Measurements from ENCODE around the gene LRRC8B.

Gene LRRC8B

DNA sequence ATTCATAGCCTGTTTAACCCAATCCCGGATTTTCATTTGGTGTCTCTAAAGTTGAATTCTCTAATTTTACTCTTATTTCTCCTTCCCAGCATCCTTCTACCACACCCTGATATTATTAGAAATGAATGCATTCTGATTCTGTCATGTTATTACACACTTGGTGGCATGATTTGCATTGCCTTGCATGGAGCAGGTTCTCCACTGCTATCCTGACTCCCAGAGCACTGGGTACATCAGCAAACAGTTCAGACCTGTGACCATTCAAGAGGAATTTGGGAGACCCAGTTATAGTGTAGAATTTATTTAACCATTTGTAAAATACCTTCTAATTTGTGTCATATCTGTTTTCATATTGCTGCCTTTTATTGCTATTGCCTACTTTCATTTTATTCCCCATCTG, 2.6 kb downstream of the LRRC8B start:
- no peak overlapping the region for H3K4me3 ChIP-seq (ENCODE audit: low read length)
- DNase-seq (ENCODE audit: low read depth), result no peak

DNA sequence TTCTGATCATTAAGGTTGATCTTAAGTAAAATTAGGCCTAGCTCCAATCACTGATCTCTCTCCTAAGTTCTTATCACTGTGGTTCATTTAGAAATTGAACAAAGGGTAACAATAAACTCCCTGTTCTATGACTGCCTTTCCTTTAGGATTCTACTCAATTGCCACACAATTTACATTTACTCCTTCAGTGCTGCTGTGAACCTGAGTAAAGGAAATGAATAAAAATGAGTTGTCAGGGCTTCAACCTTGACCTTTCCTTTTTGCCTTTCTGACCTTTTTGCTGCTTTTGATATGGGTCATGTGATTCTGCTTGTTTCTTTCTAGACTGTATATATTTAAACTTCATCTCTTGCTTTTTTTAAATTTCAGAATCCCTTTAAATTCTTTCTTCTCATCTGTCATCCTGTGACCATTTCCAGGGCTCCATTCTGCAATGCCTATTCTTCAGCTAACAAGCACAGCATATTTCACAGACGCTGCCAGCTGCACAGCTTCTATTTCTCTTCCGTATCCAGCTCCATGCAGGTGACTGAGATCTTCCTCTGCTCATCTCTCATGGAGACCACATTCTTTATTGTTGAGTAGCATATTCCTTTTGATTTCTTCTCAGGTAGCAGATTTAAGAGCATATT, 3.2 kb downstream of the LRRC8B start:
- H3K4me3 ChIP-seq (ENCODE audit: low read length), result no peak overlapping the region
- DNase-seq (ENCODE audit: low read depth), result no peak
- TF ChIP-seq, protein P1, sequence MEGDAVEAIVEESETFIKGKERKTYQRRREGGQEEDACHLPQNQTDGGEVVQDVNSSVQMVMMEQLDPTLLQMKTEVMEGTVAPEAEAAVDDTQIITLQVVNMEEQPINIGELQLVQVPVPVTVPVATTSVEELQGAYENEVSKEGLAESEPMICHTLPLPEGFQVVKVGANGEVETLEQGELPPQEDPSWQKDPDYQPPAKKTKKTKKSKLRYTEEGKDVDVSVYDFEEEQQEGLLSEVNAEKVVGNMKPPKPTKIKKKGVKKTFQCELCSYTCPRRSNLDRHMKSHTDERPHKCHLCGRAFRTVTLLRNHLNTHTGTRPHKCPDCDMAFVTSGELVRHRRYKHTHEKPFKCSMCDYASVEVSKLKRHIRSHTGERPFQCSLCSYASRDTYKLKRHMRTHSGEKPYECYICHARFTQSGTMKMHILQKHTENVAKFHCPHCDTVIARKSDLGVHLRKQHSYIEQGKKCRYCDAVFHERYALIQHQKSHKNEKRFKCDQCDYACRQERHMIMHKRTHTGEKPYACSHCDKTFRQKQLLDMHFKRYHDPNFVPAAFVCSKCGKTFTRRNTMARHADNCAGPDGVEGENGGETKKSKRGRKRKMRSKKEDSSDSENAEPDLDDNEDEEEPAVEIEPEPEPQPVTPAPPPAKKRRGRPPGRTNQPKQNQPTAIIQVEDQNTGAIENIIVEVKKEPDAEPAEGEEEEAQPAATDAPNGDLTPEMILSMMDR (conservative IDR thresholded peaks at IDR 0.05; ENCODE audit: low read length), result no peak

More for the DNA sequence above, 2.6 kb downstream of the LRRC8B start:
- TF ChIP-seq, protein P1 (conservative IDR thresholded peaks at IDR 0.05; ENCODE audit: low read length), result no peak

DNA sequence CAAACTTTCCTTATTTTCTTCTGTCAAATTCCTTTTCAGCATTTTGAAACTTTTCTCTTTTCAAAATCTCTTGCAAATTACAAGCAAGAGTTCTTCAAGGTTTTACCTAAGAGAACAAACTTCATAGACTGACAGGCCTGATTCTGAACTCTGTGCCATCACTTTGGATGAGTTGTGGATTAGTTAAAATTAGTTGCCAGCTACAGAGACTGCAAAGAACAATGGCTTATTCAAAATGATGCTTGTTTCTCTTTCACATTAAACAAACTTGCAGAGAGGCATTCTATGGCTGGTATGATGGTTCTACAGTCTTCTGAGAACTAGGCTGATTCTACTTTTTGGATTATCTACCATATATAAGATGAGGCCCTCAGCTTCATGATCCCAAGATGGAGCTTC, 3.8 kb downstream of the LRRC8B start:
- no peak overlapping the region for H3K4me3 ChIP-seq (ENCODE audit: low read length)
- TF ChIP-seq, protein P1 (conservative IDR thresholded peaks at IDR 0.05; ENCODE audit: low read length), result no peak
- no peak for DNase-seq (ENCODE audit: low read depth)

DNA sequence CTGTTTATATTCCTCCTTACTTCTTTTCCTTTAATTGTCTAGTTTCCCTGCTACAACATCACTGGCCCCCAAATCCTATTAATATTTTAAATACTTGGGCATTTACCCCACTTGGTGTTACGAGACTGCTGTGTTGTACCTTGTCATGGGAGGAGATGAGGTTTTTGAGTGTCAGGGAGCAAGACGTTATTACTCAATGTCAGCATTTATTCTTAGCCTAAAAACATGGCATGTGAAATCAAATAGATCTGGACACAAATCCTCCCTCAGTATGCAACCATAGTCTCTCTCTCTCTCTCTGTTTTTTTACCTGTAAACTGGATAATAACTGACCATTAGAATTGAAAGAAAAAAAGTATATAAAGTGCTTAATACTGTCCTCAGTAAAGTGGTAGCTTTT, 4.6 kb downstream of the LRRC8B start:
- TF ChIP-seq, protein P1 (conservative IDR thresholded peaks at IDR 0.05; ENCODE audit: low read length), result no peak
- H3K4me3 ChIP-seq (ENCODE audit: low read length), result no peak overlapping the region
- DNase-seq (ENCODE audit: low read depth), result no peak

DNA sequence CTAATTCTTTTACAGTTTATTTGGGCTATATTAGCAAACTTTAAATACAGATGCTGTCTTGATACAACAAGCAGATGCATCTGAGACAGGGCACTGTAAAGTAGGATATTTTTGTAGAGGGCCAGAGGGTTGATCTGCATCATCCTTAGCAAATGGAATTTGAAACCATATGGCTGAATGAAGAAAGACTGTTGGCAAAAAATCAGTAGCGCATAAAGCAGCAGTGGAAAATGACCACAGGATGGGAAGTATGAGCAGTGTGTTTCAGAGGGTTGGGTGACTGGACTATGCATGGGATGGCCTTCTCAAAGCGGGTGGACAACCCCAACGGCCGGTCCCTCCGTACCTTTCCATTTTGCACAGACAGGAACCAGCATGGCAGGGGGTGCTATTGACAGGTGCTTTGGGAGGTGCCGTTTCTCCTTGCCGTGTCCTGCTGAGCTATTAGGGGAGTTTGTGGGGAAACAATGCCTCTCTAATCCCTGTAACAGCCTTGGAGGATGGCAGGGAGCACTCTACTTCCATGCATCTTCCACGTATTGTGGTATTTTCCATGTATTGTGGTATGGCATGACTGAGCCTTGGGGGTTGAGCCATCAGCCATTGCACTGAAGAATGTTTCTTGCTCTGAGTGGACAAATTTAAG, 5.9 kb downstream of the LRRC8B start:
- H3K4me3 ChIP-seq (ENCODE audit: low read length), result no peak overlapping the region

DNA sequence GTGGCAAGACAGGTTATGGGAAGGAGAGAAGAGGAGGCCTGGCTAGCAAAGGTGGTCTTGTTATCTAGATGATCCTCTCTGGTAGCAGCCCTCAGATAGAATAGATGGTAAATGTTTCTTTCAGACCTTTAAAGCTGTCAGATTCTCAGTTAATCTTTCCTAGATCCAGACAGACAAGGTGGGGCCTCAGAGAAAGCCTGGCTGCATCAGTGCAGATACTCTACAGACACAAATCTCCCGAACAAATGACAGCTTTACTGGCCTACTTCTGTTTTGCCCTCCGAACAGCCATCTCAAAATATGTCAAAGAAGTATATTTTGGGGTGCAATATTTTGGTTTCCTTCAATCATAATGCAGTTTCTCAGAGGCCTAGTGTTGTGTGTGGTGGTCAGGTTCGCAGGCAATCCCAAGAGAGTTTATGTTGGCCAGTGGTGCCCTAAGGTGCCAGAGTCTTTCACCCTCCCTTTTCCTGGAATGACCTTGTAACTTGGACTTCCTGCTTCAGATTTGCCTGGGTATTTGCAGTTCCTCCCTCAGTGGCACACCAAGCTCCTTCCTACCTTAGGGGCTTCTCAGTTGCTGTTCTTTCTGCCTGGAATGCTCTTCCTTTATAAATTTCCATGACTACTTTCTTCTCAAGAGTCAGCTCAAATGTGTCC, 7.0 kb downstream of the LRRC8B start:
- H3K4me3 ChIP-seq (ENCODE audit: low read length), result no peak overlapping the region
- DNase-seq (ENCODE audit: low read depth), result no peak
- TF ChIP-seq, protein P1 (conservative IDR thresholded peaks at IDR 0.05; ENCODE audit: low read length), result no peak

More for the DNA sequence above, 5.9 kb downstream of the LRRC8B start:
- no peak for DNase-seq (ENCODE audit: low read depth)
- TF ChIP-seq, protein P1 (conservative IDR thresholded peaks at IDR 0.05; ENCODE audit: low read length), result no peak

DNA sequence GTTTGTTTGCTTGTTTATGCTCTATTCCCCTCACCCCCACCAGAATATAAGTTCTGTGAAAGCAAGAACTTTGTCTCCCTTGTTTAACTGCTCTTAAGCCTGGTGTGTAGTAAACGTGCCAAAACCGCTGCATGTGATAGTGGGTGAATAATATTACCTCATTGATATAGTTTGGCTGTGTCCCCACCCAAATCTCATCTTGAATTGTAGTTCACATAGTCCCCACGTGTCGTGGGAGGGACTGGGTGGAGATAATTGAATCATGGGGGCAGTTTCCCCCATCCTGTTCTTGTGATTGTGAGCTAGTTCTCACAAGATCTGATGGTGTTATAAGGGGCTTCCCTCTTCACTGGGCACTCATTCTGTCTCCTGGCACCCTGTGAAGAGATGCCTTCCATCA, 7.6 kb downstream of the LRRC8B start:
- no peak for DNase-seq (ENCODE audit: low read depth)
- TF ChIP-seq, protein P1 (conservative IDR thresholded peaks at IDR 0.05; ENCODE audit: low read length), result no peak
- H3K4me3 ChIP-seq (ENCODE audit: low read length), result no peak overlapping the region

All from AG10803 (cell line).